NCI-H2081 (cell line): Measurements from ENCODE around the gene OSGEP.

Experiments used
- DNase-seq, 2 experiments: peaks; one replicate each; lab custom pipeline; 2025; lab: John Stamatoyannopoulos, UW

OSGEP gene

GRCh38 chr14:20454516-20455354 is at the start of gene OSGEP, which contains the start of gene APEX1:
Gene OSGEP (minus strand): TSS chr14:20454812. CDS start chr14:20454683, 129 bp downstream.
Gene APEX1 (plus strand): TSS chr14:20455226. CDS start chr14:20455646, 420 bp downstream.
- peak; percentile 98 to 99 for DNase-seq

- no peak for DNase-seq
Measured at GRCh38 chr14:20503898-20504297, 49.3 kb upstream of the OSGEP start.

- no peak for DNase-seq
Measured at GRCh38 chr14:20501346-20501745, 46.7 kb upstream of the OSGEP start.

GRCh38 chr14:20499881-20500280 is 45.3 kb upstream of the OSGEP start:
- no peak for DNase-seq

- DNase-seq, result no peak
Measured at GRCh38 chr14:20499108-20499507, 44.5 kb upstream of the OSGEP start.

- DNase-seq, result no peak
Measured at GRCh38 chr14:20498622-20499021, 44.0 kb upstream of the OSGEP start.

GRCh38 chr14:20494935-20495766 is 40.5 kb upstream of the OSGEP start:
- DNase-seq, result no peak

- no peak for DNase-seq
Measured at GRCh38 chr14:20493634-20494033, 39.0 kb upstream of the OSGEP start.

- no peak for DNase-seq
Measured at GRCh38 chr14:20492486-20492885, 37.9 kb upstream of the OSGEP start.

- DNase-seq, result no peak
Measured at GRCh38 chr14:20490563-20490962, 36.0 kb upstream of the OSGEP start.

- no peak for DNase-seq
Measured at GRCh38 chr14:20489093-20489994, 34.7 kb upstream of the OSGEP start.

- DNase-seq, result no peak
Measured at GRCh38 chr14:20487396-20487725, 32.7 kb upstream of the OSGEP start.

- DNase-seq, result no peak
Measured at GRCh38 chr14:20486684-20487395, 32.2 kb upstream of the OSGEP start.

- DNase-seq, result no peak
Measured at GRCh38 chr14:20485900-20486299, 31.3 kb upstream of the OSGEP start.

- DNase-seq, result no peak
Measured at GRCh38 chr14:20482382-20482781, 27.8 kb upstream of the OSGEP start.

GRCh38 chr14:20478894-20479293 is 24.3 kb upstream of the OSGEP start:
- DNase-seq, result no peak

GRCh38 chr14:20477211-20477876 is 22.7 kb upstream of the OSGEP start:
- DNase-seq, result no peak

- no peak for DNase-seq
Measured at GRCh38 chr14:20476776-20477175, 22.2 kb upstream of the OSGEP start.

- DNase-seq, result no peak
Measured at GRCh38 chr14:20472536-20473169, 18.0 kb upstream of the OSGEP start.

- peak in 1 of 2 experiments; percentile 24 for DNase-seq
Measured at GRCh38 chr14:20470603-20470901, 15.9 kb upstream of the OSGEP start.
